NCI-H345 treated with DMSO at 0.1 percent for 48 hours (cell line): ENCODE results near the gene MCUB.
"Not testable (repeated sequence)": the region's sequence is repeated elsewhere in the genome, so short reads cannot be mapped to it uniquely, and the experiment has no call there.

Experiments used
- DNase-seq: peaks from one replicate; lab custom pipeline; 2025; ENCODE audit not compliant: unreplicated experiment; lab: John Stamatoyannopoulos, UW

The MCUB gene

DNA sequence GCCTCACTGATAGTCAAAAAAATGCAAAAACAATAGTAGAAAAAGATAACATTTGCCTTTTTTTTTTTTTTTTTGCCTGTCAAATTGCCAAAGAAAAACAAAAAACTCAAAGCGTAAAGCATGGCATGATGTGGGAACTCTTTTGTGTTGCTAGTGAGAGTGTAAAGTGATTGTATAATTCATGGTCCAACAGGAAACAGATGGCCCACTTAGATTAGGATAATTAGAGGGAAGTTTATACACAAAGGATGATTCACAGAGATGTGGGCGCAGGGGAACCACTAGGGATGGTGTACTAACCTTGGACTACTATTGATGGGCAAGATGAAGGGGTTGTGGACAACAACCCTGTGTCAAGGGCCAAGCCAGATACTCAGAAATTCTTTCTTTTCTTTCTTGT is 16.4 kb downstream of the MCUB start:
- DNase-seq: no peak

DNA sequence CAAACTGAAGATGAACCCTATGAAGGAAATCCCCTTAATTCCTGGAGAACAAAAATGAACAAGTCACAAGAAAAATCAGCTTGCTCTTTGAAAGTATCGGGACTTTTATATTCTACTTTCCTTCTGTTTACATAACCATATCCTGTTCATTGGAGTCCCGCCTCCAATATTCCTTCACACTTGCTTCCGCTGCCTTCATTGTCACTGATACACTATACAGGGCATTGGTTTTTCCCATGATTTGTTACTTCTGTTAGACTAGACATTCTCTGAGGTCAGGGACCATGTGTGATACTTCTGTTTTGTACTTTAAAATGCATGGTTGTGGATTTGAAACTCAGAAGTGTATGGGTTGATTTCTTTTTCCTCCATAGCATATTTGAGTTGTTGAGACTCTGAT is 18.8 kb downstream of the MCUB start:
- no peak for DNase-seq

DNA sequence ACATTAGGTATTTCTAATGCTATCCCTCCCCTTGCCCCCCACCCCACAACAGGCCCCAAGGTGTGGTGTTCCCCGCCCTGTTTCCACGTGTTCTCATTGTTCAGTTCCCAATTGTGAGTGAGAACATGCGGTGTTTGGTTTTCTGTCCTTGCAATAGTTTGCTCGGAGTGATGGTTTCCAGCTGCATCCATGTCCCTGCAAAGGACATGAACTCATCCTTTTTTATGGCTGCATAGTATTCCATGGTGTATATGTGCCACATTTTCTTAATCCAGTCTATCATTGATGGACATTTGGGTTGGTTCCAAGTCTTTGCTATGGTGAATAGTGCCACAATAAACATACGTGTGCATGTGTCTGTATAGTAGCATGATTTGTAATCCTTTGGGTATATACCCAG is 20.0 kb downstream of the MCUB start:
- not testable (repeated sequence) for DNase-seq

DNA sequence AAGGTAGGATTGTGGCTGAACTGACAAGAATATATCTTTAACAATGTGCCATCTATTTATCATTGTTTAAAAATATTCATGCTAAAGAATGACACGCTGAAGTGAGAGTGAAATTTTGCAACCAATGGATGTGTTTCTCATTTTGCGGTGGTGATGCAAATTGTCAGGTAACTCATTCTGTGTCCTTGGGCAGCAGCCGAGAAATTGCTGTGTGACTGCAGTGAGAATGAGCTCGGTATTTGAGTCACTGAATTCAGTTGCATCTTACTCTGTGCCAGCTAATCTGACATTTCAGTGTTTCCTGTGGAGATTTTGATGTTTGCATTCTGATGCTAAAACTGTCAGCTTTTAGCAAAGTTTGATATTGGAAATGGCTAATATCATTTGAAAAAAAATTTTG is 28.1 kb downstream of the MCUB start:
- no peak for DNase-seq

DNA sequence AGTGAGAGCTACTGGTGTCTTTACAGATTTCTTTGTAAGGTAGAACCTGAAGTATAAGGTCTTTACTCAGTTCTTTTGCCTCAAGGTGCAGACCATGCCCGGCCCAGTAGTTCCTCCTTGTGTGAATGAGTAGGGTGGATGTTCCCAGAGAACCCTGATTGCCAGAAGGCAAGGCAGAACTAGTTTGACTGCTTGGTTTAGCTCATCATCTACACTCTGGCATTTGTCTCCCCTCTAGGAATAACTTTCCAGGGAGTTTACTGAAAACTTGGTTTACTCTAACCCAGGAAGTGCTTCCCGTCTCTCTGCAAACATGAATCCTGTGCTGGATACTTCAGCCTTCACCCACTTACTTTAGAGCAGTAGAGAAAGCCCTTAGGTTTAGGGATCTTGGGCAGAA is 29.1 kb downstream of the MCUB start:
- DNase-seq: no peak

DNA sequence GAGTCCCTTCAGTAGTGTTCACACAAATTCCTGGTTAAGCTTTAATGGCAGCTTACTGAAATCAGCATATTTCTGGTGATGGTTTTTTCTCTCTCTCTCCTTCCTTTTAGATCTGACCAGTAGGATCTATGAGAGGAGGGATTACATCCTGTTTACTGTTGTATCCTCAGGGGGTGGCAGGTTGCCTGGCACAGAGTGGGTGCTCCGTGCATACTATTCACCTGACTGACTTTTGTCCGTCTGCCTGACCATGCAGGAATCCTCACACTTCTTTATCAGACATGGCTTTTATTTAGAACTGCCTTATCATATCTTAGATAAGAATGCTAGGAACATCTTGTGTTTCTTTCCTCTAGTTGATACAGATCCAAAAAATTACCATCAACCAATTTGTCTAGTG is 29.6 kb downstream of the MCUB start:
- DNase-seq: no peak

DNA sequence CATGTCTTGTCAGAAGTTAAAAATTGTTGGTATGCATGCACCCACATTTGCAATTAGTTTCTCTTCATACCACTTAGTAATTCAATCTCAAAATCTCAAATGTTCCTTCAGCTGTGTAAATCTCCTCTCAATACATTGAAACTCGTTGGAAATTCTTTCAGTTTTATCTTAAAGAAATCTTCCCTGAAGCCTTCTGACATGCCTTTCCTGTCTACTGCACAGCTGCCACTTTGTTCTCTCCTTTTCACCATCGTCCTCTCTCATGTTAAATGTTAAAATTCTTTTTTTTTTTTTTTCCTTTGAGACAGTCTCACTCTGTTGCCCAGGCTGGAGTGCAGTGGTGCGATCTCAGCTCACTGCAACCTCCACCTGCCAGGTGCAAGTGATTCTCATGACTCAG is 30.9 kb downstream of the MCUB start:
- no peak for DNase-seq

DNA sequence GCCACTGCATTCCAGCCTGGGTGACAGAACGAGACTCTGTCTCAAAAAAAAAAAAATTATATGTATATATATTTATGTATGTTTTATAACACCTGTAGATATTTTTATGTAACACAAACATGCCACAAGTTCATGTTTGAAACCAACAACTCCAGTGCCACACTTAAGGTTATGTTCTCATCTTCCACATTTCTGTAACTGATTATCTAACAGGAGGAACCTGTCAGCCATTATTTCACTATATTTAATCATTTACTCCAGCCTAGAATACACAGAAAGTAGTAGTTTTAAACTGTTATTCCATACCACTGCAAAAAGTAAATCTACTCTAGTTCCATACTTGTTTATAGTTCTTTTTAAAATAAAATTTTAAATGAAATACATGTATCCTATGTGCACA is 32.3 kb downstream of the MCUB start:
- DNase-seq: no peak

DNA sequence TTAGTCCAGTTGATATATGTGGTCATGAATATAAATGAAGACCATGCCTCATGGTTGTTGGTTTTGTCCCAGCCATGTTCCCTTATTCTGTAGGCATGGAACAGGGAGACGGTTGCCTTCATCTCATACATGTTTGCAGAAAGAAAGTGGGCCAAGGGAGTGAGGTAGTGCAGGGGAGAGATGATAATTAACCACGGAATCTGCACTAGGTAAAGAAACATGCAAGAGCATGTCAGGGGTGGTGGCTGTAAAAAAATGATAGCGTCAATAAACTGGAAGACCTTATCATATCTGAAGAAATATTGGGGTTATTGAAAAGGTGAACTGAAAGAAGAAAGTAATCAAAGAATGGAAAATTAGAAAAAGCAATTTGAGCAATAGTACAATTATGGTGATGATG is 35.1 kb downstream of the MCUB start:
- DNase-seq: not testable (repeated sequence)

DNA sequence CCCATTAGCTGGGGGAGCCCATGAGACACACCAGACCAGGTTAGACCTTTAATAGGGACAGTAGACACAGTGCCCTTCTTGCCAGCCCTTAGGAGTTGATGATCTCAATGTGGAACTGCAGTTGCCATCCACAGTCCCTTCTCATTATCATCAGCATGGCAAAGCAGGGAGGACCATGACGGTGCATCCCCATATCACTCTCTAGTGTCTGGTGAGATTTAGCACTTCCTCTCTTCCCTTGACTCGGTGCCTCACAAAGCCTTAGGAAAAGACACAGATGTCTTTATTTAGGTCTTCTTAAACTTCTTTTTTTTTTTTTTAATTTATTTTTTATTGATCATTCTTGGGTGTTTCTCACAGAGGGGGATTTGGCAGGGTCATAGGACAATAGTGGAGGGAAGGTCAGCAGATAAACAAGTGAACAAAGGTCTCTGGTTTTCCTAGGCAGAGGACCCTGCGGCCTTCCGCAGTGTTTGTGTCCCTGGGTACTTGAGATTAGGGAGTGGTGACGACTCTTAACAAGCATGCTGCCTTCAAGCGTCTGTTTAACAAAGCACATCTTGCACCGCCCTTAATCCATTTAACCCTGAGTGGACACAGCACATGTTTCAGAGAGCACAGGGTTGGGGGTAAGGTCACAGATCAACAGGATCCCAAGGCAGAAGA is 36.5 kb downstream of the MCUB start:
- DNase-seq: not testable (repeated sequence)

DNA sequence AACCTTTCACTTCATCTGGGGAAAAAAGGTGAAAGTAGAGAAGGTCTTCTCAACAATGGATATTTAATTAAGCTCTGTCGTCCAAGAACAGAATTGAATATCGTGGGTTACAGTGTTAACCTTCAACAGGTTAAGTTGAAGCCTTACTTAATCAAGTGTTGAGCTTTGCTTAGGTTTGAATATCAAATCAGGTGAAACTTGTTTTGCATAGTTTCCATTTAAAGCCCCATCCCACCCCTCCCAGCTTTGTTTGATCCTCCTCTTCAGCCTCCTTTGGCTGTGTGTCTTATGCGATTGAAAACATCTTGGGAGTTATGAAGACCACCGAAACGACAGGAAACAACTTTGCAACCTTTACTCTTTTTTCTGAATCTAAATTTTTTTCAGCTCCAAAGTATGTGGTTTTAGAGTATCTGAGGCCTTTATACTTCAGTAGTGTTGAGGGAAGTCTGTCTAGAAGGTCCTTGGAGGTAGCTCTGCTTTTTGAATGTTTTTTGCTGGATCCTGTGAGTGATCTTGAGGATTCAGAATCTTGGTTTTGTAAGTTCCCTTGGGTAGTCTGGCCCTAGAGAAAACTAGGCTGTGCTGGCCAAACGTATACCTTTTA is 39.1 kb downstream of the MCUB start:
- no peak for DNase-seq

DNA sequence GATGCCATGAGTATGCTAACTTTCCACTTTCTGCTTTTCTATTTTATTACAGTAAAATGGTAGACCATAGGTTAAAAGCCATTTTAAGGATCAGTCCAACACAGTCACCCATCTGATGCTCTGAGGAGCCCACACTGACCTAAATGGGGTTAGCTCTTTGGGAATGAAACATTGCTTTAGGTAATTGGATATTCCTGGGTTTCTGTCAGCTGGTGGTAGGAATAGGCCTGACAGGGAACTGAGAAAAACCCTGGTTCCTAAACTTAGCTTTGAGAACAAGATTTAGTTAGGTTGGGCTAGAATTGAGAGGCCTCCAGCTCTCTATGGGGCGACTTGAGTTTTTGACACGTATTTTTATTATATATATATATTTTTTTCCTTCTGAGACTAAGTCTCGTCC is 40.4 kb downstream of the MCUB start:
- no peak for DNase-seq

DNA sequence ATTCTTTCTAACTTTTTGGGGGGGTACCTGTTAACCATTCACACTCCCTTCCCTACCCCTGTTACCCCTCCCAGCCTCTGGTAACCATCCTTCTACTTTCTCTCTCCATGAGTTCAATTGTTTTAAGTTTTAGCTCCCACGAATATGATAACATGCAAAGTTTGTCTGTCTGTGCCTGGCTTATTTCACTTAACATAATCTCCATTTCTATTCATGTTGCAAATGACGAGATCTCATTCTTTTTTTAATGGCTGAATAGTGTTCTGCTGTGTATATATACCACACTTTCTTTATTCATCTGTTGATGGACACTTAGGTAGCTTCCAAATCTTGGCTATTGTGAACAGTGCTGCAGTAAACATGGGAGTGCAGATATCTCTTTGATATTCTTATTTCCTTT is 41.3 kb downstream of the MCUB start:
- no peak for DNase-seq

DNA sequence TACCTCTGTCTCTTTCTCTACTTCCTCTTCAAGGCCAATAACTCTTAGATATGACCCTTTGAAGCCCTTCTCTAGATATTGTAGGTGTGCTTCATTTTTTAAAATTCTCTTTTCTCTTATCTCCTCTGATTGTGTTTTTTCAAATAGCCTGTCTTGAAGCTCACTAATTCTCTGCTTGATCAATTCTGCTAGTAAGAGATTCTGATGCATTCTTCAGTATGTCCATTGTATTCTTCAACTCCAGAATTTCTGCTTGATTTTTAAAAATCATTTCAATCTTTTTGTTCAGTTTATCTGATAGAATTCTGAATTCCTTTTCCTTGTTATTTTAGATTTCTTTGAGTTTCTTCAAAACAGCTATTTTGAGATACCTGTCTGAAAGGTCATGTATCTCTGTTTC is 47.9 kb downstream of the MCUB start:
- no peak for DNase-seq

DNA sequence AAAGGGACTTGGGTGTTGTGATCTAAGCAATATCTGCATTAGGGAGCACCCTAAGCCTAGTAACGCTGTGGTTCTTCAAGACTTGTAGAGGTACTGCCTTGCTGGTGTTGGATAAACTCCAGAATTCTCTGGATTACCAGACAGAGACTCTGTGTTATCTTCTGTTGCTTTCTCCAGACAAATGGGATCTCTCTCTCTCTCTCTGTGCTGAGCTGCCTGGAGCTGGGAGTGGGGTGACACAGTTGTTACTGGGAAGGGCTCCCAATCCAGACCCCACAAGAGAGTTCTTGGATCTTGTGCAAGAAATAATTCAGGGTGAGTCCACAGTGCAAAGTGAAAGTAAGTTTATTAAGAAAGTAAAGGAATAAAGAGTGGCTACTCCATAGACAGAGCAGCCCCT is 48.8 kb downstream of the MCUB start:
- no peak for DNase-seq

DNA sequence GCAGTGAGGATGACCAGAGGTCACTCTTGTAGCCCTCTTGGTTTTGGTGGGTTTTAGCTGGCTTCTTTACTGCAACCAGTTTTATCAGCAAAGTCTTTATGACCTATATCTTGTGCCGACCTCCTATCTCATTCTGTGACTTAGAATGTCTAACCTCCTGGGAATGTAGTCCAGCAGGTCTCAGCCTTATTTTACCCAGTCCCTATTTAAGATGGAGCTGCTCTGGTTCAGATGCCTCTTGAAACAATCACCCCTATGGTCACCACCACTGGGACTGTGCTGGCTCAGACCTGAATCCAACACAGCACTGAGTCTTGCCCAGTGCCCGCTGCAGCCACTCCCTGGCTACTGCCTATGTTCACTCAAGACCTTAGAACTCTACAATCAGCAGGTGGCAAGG is 49.4 kb downstream of the MCUB start:
- no peak for DNase-seq

DNA sequence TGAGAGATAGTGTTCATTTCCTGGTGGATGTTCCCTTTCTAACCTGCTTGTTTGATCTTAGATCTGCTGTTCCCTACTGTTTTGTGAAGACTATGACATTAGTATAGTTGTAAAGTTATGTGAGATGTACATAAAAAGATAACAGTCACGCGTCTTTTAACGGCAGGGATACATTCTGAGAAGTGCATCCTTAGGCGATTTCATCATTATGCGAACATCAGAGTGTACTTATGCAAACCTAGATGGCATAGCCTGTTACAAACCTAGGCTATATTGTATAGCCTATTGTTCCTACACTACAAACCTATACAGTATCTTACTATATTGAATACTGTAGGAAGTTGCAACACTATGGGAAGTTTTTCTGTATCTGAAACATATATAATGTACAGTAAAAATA is 50.4 kb downstream of the MCUB start:
- no peak for DNase-seq

DNA sequence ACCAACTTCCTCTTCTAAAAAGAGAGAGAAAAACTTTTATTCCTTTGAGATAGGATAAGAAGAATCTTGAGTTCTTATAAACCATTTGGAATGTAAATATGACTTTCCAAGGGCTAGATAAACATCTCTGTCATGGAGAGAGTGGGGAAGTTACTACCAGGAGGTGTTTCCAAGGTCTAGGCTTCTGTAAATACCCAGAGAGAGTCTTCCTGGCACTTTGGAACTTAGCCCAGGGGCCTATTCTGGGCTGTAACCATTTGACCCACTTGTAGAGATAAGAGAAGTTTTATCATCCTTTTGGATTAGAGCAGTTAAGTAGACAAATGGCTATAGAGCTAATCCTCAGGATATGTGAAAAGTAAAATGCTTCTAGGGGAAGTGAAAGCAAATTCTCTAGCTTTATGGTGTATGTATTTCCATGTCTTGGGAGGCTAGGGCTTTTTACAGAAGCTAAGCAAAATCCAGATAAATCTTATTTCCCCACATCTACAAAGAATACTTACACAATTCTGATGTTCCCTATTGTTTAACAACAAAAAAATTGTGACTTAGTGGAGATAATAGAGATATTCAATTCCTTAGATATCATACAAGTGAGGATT is 51.1 kb downstream of the MCUB start:
- no peak for DNase-seq

DNA sequence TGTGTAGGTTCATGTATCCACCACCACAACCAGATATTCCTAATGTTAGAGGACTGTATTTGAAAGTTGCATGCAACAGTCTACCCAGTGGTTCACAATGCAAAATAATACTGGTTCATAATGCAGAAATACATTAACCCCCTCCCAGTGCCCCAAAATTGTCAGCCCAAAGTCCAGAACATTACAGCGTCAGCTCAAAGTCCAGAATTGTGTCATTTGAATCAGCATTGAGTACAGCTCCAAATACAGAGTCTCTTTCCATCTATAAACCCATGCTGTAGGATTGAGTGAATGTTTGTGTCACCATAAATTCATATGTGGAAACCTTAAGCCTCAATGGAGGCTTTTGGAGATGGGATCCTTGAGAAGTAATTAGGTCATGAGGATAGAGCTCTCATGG is 54.0 kb downstream of the MCUB start:
- DNase-seq: no peak

DNA sequence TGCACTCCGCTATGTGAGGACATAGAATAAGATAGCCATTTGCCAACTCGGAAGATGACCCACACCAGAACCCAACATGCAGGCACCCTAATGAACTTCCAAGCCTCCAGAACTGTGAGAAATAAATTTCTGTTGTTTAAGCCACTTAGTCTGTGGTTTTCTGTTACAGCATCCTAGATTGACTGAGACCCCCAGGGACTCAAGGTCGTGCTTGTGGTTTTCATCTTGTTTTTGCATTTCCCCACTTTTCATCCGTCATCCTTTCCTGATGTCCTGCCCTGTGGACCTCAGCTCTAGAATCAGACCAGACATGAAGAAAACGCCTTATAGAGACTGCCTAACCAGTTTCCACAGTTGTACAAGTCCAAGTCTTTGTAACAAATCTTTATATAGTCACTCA is 54.4 kb downstream of the MCUB start:
- DNase-seq: no peak

DNA sequence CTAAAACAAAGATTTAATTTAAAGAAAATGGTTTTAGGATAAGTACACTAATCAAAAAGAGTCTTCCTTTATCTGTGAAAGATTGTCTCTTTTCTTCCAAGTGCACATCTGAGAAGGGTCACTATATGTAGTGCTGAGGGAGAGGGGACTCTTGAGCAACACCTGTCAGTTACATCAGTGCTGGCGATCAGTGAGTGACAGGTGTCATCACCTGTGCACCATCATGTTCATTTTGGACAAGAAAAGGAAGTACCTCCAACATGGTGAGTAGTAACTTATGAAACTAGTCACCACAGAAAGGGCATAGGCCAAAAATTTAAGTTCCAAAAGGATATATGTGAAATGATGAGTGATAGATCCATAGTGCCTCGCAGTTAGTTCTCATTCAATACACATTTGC is 55.7 kb downstream of the MCUB start:
- no peak for DNase-seq

DNA sequence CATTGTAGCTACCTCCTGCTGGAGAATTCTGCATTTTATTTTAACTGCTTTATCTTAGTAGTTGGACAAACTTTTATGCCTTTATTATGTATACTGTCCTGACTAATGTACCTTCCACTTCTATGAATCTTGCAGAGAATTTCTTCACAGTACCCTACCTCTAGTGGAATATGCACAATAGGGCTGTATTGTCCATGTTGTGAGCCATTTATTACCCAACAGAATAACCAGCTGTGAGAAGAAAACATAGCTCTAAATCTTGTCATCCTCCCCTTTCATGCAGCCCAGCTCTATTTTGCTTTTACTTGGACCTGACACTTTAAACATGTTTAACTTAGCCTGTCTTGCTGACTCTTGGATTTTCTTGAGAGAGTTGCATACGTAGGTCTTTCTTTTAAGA is 56.2 kb downstream of the MCUB start:
- DNase-seq: no peak

DNA sequence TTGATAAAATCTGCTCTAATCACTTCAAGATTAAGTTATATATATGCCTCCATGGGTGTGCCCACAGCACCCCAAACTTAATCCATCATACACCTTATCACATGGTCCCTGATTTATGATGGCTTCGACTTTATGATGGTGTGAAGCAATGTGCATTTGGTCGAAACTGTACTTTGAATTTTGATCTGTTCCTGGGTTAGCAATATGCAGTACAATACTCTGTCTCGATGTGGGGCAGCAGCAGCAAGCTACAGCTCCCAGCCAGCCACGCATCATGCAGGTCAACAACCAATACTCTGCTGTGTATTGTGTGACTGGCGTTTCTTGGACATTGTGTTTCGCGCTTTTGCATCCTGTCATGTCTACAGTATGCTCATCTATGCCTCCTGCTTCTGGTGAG is 62.6 kb downstream of the MCUB start:
- no peak for DNase-seq
